GM18867 (cell line): ENCODE results near the gene TAC4.

ENCODE experiments used
- ATAC-seq: cut with Tn5 transposase; IDR thresholded peaks from one replicate; pipeline ENCODE4 v1.9.1; 2021; ENCODE audit warnings: mild to moderate bottlenecking, moderate library complexity; ENCODE audit not compliant: unreplicated experiment

The TAC4 gene, protein sequence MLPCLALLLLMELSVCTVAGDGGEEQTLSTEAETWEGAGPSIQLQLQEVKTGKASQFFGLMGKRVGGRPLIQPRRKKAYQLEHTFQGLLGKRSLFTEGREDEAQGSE

DNA sequence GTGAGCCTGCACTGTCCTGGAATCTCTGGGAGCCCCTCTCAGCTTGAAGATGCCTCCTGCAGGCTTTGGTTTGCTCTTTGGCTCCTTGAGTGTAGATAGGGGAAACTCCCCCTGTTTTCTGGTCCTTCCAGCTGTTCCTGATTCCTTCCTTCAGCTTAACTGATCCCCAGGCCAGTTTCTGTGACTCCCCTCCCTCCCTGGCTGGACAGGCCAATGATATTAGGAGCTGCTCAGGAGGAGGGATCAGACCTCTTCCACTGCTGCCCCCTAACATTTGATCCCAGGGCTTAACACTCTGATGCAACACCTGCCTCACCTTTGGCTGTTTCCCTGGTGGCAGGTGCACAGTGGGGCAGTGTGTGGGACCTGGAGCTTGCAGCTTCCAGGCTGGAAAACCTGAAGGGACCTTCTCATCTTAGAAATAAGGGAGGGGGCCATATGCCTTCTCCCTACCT lies at the start of gene TAC4:
TSS of gene TAC4 (minus strand) at position 51 of the 455 bp plus-strand sequence. CDS start 52 bp downstream, outside the sequence.
- no peak for ATAC-seq

DNA sequence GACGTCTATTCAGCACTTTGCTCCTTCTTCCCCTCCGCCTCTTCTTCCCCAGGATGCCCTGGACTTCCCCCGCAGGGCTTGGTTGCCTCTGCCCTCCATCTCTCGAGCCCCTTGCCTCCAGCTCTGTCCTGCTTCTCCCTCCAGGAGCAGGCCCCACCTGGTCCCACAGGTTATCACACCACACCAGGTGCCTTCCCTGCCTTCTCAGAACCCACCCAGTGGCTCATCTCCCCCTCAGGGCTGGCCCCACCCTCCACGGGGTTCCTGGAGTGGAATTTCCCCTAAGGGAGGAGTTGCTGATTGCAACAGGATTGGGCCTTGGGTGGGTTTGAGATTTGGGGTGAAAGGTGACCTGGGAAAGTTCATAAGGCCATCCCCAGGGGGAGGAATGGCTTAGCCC lies 49.0 kb upstream of the TAC4 start:
- no peak for ATAC-seq

DNA sequence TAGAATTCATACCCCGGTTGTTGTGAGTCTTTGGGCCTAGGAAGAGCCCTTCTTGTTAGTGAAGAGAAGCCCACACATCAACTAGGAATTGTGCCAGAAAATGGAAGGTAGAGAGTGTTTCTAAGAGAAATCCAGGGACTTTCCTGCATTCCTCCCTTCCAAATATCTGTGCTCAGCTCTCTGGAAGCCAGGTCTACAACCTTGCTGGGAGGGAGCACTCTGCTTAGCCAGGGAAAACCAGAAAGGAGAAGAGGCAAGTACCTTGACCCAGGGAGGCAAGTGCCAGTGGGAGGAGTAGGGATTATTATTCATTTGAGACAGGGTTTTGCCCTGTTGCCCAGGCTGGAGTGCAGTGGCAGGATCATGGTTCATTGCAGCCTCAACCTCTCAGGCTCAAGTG lies 48.4 kb upstream of the TAC4 start:
- no peak for ATAC-seq

DNA sequence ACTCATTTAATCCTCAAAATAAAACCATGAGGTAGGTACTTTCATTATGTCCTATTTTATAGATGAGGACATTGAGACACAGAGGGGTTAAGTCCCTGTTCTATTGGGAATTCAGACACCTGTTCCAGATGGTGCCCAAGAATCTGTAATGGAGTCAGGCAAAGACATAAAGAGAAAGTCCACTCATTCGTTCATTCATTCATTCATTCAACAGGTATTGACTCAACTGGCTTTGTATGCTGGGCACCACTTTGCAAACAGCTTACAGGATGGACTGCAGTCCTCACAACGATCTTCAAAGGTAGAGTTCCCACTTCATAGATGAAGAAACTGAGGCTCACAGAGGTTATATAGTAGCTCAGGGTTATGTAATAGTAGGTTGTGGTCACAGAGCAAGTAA lies 47.9 kb upstream of the TAC4 start:
- ATAC-seq, result no peak

DNA sequence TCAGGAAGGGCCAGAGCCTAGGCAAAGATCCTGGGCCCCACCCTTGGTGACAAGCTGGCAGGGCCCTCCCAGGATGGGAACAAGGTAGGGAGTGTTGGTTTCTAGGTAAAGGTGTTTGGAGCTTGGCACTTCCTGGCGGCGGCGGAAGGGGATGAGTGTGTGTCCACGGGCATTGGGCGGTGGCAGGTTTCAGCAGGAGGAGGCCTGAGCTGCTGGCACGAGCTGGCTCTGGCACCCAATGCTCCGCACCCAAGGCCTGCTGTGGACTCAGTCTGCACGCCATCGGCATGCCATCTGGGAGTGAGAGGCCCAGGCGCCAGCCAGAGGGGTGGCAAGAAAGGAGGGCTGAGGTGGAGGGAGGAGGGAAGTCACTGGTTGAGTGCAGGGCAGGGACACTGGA lies 46.9 kb upstream of the TAC4 start:
- no peak for ATAC-seq

DNA sequence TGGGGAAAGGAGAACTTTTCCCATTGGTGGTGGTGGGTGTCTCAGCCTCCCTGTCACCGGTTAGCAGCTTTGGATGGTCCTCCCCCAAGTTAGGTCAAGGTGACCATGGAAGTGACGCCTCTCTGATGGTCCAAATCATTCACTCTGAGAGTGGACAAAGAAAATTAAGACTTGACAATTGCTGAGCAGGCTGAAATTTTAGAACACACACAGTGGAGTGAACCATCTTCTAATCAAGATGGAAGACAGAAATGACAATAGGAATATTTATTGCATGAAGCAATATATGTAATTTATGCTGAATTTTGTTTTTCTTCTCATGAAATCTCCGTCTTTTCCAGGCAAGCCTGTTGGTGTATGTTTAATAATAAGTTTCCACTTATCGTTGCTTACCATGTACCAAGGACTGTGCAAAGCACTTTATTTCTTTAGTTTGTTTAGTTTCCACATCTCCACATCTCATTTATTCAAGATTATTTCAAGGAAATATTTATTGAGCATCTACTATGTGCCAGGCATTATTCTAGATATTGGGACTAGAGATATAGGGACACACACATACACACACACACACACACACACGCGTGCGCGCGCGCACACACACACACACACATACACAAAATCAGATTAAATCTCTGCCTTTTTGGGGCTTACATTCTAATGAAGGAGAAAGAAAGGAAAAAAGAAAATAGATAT lies 44.0 kb upstream of the TAC4 start:
- no peak for ATAC-seq

DNA sequence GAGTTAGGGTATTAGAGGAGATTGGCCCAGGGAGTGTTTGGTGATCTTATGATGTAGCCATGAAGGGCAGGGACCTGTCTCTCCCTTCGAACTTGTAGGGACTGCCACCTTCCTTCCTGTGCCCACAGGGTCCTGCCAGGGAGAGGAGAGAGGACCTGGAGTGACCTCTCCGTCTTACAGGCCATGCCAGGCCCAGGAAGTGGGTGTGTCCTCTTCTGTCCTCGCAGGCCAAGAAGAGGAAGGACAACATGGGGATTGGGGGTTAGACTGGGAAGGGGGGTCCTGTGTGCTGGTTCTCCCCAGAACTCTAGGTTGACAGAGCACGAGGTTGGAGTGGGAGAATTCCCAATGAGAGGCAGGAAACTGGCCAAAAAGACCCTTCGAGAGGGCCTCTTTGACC lies 43.4 kb upstream of the TAC4 start:
- ATAC-seq, result no peak

DNA sequence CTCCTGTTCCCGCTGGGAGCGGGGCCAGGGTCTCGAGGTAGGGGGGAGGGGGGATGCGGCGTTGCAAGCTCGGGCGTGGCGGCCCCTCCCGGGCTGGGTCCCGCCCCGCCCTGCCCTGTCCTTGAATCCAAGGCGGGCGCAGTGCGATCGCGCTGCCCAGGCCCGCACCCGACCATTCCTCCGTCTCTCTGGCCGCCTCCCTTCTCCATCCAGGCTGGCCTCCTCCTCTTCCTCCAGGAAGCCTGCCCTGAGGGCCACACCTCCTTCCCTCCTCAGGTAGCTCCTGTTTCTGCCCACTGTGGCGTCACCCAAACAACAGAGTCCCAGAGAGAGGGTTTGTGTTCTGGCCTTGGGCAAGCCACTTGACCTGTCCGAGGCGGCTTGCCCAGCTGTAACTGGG lies 43.0 kb upstream of the TAC4 start:
- no peak for ATAC-seq

DNA sequence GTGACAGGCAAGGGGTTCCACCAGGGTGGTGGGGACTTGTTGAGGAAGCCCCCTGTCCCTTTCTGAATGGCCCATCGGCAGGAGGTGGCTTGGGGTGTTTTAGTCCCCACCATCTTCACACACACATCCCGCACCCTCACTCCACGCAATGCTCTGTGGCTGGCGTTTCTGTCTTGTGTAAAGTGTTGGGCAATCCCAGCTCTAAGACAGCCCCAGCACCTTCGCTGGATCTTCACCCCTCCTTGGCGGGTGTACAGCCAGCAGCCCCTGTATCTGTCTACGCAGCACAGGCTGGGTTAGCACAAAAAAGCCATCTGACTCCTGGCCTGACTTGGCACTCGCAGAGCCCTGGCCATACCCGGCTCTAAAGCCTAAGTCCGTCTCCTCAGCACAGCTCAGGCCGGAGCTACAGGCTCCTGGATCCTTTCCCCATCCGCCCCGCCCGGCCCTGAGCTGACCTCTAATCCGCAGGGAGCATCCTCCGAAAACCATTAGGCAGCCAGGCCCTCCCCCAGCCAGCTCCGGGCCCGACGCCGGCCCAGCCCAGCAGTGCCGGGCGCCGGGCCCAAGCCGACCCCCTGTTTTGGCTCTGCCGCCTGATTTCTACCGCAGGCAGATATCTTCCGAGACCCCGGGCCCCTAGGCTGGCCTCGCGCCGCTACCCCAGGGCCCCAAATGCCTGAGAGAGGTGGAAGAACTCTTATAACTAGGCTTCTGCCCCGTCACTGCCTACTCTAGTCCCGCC lies 42.4 kb upstream of the TAC4 start:
- ATAC-seq, result no peak

DNA sequence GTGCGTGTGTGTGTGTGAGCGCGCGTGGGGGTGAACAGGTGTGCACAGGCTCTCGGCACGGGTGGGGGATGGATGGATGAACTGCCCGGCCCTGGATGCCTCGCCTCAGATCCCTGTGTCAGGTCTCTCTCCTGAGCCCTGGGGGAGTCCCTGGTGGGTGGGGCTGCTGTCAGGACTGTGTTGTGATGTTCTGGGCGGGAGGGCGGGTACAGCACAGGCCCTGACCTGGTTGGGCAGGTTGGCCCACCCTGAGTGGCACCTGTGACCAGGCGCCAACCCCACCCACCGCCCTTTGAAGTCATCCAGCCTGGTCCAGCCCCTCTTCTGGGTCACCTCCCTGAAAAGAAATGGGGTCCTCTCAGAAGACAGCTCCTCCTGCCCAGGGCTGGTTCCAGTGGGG lies 41.6 kb upstream of the TAC4 start:
- ATAC-seq, result no peak

DNA sequence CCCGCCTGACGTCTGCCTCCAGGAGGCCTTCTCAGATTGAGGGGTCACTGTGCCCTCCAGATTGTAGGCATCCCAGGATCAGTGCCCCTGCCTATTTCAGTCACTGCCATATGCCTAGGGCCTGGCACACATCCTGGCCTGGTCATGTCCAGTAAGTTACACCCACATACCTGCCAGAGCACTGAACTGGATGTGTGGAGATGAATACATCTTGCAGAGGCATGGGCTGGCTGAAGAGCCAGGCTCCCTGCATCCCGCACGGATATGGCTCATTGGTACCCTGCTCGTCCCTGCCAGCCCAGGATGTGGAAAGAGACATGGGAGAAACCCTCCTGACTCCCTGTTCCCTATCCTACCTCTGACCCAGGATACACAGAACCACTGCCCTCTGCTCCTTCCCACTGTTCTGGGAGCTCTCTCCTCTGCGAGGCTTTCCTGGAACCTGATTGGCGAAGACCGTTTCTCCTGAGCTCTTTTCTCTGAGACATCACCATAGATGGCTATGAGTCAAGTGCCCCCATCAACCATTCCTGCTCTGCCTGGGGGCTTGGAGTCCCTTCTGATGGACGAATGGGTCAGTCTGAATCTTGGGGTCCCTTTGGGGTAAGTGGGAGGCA lies 40.0 kb upstream of the TAC4 start:
- ATAC-seq, result no peak

DNA sequence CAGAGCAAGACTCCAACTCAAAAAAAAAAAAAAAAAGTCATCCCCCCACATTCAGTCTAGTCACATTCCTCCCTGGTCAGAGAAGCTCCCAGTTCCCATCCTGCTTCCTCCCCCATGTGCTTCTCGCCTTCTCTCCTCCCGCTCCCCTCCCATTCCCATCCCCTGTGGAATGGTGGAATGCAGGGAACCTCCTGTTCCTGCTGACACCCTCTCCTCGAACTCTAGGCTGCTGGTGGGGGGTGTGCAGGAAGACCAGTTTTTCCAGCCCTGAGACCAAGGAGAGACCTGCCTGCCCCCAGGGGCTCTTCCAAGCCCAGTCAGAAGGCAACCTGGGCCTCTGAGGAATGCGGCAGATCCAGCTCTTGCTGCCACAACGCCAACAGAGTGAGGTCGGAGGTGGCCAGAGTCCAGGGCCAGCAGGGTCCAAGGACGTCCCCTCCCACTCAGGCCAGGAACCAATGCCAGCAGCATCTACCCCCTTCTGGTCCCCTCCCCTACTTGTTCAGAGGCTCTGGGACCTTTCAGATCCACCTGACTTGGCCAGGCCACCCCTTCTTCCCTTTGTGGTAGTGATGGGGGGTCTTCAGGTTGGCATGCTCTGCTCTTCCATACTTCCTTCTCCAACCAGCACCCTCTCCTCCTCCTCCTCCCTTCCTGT lies 39.3 kb upstream of the TAC4 start:
- ATAC-seq, result no peak

DNA sequence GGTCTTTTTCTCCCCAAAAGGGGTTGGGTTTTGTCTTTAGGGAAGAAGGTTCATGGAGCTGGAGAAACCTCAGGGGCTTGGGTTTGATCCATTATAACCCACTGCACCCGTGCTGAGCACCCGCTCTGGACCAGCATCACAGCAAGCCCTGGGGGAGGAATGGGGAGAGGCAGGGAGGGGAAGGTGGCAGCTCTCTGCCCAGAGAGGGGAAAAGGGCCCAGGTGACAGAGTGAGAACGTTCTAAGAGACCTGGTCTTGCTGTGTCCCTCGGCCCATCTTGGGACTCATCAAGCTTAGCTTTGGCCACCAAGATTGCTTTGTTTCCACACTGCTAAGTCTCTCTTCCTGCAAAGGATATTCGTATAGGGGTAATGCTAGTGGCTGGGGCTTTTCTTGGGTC lies 38.2 kb upstream of the TAC4 start:
- ATAC-seq, result no peak

DNA sequence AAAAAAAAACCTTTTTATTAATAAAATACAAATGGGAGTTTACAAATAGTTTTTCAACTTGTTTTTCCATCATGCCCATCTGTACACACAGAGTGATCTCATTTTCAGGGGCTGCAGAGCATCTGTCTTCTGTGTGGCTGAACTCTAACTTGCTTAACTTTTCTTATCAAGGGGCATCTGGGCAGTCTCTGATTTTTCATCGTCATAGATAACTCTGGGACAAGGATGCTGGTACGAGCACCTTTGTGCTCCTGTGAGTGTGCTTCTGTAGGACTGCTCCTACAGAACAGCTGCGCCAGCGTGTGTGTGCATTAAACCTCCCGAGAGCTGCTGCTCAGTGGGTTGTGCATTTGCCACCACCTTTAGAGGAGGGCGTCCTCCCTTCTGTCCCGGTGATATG lies 34.6 kb upstream of the TAC4 start:
- ATAC-seq, result no peak

DNA sequence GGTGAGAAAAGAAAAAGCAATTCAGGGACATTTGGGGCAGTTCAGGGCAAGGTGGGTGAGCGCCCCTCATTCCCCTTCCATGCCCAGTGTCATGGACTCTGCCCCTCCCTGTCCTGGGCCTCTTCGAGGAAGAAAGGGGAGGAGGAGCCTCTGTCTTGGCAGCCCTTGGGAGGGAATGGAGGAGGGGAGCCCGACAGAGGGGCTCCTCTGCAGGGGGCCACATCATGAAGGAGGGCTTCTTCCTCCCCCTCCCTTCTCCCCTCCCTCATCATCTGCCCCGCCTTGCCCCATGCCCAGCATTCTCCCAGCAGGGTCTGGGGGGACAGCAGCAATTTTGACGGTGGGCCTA lies 33.2 kb upstream of the TAC4 start:
- ATAC-seq, result no peak

DNA sequence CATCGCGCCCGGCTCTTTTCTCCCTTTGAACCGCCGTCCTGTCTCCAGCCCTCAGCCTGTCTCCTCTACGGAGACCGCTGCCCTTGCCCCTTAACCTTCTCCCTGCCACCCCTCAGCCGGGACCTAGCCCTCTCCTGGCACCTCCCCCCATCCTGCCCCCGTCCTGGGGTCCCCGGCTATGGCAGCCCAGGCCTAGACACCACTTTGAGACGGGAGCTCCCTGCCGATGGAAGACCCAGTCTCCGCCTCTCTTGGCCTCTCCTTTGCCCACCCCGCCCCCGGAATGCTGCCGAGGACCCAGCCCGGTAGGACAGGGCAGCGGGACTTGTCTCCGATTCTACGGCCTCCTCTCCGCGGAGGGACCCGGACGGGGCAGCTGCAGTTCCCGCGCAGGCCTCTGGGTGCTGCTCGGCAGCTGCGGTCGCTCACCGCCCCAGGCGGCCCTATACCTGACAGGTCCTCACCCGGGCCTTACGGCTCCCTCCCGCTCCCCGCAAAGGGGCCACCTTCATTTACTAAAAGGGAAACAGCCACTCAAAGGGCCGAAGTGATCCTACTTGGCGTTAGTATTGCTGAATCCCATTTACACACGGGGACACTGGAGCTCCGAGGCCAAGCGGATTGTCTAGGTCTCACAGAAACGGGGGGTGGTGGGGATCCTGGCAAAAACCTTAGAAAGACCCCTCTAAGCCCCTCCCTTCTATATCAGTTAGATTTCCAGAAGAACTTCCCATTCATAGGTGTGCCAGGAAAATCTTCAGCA lies 32.6 kb upstream of the TAC4 start:
- peak; percentile 78 for ATAC-seq

DNA sequence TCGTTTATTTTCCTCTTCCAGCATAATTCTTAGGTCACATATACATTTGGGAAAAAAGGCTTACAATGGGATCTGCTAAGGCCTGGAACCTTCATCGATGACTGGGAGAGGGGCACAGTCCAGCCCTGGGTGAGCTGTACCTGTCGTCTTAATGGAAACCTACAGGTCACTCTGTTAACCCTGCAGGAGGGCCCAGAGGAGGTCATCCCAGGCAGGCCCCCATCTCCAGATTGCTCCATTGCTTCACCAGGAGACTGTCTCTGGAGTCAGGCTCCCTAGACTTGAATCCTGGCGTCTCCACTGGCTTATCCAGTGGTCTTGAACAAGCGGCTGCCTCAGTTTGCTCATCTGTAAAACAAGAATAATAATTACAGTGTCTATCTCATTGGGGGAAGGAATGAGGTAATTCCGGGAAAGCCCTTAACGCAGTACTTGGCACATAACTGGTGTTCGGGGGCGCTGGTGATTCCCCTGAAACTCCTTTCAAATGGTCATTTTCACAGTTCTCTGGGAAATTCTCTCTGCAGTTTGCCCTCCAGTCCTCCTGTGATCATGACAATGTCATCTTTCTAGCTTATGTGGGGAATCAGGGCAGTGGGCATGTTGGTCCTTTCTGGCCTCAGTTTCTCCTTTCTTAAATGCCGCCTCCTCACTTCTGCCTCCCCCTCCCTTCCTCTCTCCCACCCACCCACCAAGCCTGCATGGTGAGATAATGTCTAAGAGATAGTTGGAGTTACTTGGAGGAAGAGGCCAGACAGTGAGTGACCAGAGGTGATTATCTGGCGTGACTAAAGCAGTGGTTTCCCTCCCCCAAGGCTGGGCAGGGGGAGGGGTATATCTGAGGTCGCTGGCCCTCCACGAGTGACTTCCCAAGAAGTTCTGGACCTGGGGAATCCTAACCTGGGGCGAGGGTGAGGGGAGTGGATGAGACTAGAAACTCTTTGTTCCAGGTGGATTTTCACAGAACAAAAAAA lies 31.3 kb upstream of the TAC4 start:
- ATAC-seq, result no peak

DNA sequence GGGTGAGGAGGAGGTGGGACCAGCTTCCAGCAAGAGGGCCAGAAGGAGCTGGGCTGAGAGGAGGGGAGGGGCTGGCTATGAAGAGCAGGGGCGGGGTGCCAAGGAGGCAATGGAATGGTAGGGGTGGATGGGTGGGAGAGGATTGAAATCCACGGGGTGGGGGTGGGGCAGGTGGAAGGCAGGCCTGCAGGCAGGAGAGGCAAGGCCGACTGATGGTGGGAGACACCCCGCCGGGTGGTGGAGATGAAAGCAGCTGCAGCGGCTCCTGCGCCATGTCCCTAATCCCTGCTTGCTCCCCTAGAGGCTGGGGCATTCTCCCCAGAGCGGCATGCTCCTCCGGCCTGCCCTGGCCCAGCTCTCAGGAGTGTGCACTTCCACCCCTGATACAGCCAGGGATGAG lies 27.8 kb upstream of the TAC4 start:
- no peak for ATAC-seq

DNA sequence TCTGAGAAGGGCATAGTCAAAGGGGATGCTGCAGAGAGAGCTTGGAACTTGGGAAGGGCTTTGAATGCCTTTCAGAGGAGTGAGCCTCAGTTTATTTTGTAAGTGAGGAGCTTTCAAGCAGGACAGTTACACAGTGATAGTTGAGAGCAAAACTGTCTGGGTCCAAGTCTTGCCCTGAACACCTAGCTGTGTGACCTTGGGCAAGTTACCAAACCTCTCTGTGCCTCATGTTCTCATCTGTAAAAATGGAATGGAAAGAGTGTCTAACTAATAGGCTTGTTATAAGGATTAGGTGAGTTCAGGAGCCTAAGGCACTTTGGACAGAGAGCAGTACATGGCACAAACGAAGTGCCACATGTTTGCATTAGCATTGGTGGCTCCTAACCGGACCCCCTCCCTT lies 27.0 kb upstream of the TAC4 start:
- ATAC-seq, result no peak

DNA sequence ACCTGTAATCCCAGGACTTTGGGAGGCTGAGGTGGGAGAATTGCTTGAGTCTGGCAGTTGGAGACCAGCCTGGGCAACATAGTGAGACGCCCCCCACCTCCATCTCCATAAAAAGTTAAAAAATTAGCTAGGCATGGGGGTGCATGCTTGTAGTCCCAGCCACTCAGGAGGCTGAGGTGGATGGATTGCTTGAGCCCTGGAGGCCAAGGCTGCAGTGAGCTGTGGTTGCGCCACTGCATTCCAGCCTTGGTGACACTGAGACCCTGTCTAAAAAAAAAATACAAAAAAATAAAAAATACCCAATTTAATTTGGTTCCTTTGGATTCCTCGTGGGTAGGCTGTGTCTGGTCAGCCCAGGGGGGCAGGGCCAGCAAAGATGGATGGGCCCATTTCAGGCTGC lies 26.1 kb upstream of the TAC4 start:
- ATAC-seq, result no peak
